Lower lobe of right lung (tissue), 2 donors: ENCODE results near the gene ZFHX3. TPM values are rescaled to one million over a fixed set of nuclear protein-coding genes. Genes with fewer than 3 reads are reported as not detected.

Experiments
- ATAC-seq, 2 donors: fragments of 200-7000 bp; cut with Tn5 transposase; one replicate each; pipeline ENCODE4 v1.9.1; 2020 to 2022; ENCODE audit warnings: mild to moderate bottlenecking in 2 of 2, moderate library complexity in 2 of 2
- DNase-seq: peaks from one replicate; pipeline ENCODE4 v3.0.0-alpha.2; 2020
- H3K27ac ChIP-seq: fragments of 200-600 bp; one replicate; pipeline ENCODE4 v1.8.0; 2022
- H3K27me3 ChIP-seq: fragments of 200-600 bp; one replicate; pipeline ENCODE4 v1.8.0; 2022; ENCODE audit warnings: low read depth
- H3K36me3 ChIP-seq: fragments of 200-600 bp; one replicate; pipeline ENCODE4 v1.8.0; 2022; ENCODE audit warnings: mild to moderate bottlenecking
- H3K4me1 ChIP-seq: fragments of 200-600 bp; one replicate; pipeline ENCODE4 v1.8.0; 2022
- H3K4me3 ChIP-seq: fragments of 200-600 bp; one replicate; pipeline ENCODE4 v1.8.0; 2022; ENCODE audit warnings: mild to moderate bottlenecking
- H3K9me3 ChIP-seq: fragments of 200-600 bp; one replicate; pipeline ENCODE4 v1.8.0; 2022
- CTCF ChIP-seq: fragments of 200-600 bp; IDR thresholded peaks from one replicate; pipeline ENCODE4 v1.8.0; 2022; ENCODE audit warnings: antibody characterized with exemption, mild to moderate bottlenecking
- intact Hi-C: fragments of 100-400 bp; cut with DNase I; formaldehyde crosslinking; loops from one replicate; pipeline ENCODE4 v1.11.0; 2022
- total RNA-seq: library from RNA; stranded (reverse); fragmentation: NEBNext Ultra II Directional; extraction: Animal tissue kit (Norgen Biotek cat#: 25700); gene quantifications from one replicate; pipeline ENCODE4 v1.2.1, GENCODE V29; 2021
- donor health status: DM: no; HTN: yes; CAD: no; lungs with severe emphysema.

Gene ZFHX3
- total RNA-seq, 1 donor from 2014 or later, result 29.3 TPM

- intact Hi-C loops, result no loop called here
- DNase-seq, result no peak
- H3K4me3 ChIP-seq, result no peak overlapping the region
- no peak for ATAC-seq
- no peak for TF ChIP-seq CTCF
- no peaks in the 10 kb centered on the region for H3K9me3 ChIP-seq
- H3K4me1 ChIP-seq, result no peaks in the 10 kb centered on the region
- no peak overlapping the region for H3K27ac ChIP-seq
- H3K27me3 ChIP-seq, result no peaks in the 10 kb centered on the region
- peaks cover 23% of the 10 kb centered on the region for H3K36me3 ChIP-seq
Measured at GRCh38 chr16:72959301-72959996, 88.5 kb downstream of the ZFHX3 start.

- Histone ChIP-seq H3K36me3 (peaks cover 23% of the 10 kb centered on the region), H3K4me1 (no peaks in the 10 kb centered on the region), H3K27ac (no peak overlapping the region), H3K27me3 (no peaks in the 10 kb centered on the region), H3K4me3 (no peak overlapping the region), H3K9me3 (no peaks in the 10 kb centered on the region)
- intact Hi-C loops, result no loop called here
- no peak for DNase-seq
- no peak for TF ChIP-seq CTCF
- ATAC-seq, result no peak
Measured at GRCh38 chr16:72958522-72959076, 89.3 kb downstream of the ZFHX3 start.

- intact Hi-C loops, result no loop called here
- no peak for DNase-seq
Measured at GRCh38 chr16:72957303-72958277, 90.3 kb downstream of the ZFHX3 start.

GRCh38 chr16:72956124-72957064 is 91.5 kb downstream of the ZFHX3 start:
- DNase-seq, result no peak
- Histone ChIP-seq H3K27me3 (no peaks in the 10 kb centered on the region), H3K9me3 (no peaks in the 10 kb centered on the region), H3K27ac (no peak overlapping the region), H3K4me1 (no peaks in the 10 kb centered on the region), H3K36me3 (peaks cover 23% of the 10 kb centered on the region), H3K4me3 (no peak overlapping the region)
- no peak for ATAC-seq
- TF ChIP-seq CTCF, result no peak
- intact Hi-C loops, result no loop called here

More at GRCh38 chr16:72957303-72958277, 90.3 kb downstream of the ZFHX3 start:
- H3K4me3 ChIP-seq, result no peak overlapping the region
- no peaks in the 10 kb centered on the region for H3K4me1 ChIP-seq
- TF ChIP-seq CTCF, result no peak
- H3K27me3 ChIP-seq, result no peaks in the 10 kb centered on the region
- H3K27ac ChIP-seq, result no peak overlapping the region
- H3K9me3 ChIP-seq, result no peaks in the 10 kb centered on the region
- peaks cover 23% of the 10 kb centered on the region for H3K36me3 ChIP-seq
- ATAC-seq, result no peak
